RCC 7860 (cell line): Measurements from ENCODE around the gene WDR37.
"Not testable (repeated sequence)": the region's sequence is repeated elsewhere in the genome, so short reads cannot be mapped to it uniquely, and the experiment has no call there.

Experiments used
- DNase-seq: peaks from one replicate; pipeline ENCODE4 v3.0.0-alpha.2; 2015; ENCODE audit warnings: low spot score
- FAIRE-seq: peaks from 2 replicates; lab custom pipeline; 2012; peaks lifted over from hg19 to GRCh38; lab: Jason Lieb, UNC

Gene WDR37

DNA sequence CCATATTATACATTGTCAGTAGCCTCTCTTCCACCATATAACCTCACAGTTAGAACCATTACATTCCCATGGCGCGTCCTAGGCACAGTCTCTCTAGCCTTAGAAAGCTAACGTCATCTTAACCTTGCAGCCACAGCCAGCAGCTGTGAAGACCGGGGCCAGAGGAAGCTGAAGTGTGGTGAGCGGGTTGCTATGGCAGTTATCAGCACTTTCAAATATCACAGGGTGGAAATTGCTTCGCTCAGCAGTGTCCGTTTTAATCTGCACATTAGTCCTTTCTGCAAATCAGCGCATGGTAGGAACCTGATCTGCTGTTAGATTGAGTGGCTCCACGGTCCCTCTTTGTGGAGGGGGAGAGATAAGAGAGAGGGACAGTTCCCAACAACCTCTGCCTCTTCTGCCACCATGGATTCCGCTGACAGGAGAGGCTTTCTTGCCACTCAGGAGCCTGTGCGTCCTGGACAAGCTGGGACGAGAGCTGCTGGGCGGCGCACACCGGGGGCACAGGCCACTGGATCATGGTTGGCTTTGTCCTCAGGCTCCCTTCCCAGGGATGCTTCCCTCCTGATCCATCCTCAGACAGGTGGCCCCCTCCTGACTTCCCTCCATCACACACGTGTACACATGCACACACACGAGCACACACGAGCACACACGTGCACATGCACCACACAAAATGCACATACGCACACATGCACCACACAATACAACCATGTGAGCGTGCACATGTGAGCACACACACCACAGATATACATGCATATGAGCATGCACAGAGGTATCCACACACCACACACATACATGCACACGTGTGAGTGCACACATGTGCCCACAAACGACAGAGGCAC lies 93.8 kb downstream of the WDR37 start:
- no peak for FAIRE-seq
- DNase-seq = no peak

- FAIRE-seq (no peak), DNase-seq (no peak)
Observed at GRCh38 chr10:1150638-1150955, 94.4 kb downstream of the WDR37 start.

- DNase-seq (peak; percentile 96), FAIRE-seq (peak; percentile 97)
Observed at GRCh38 chr10:1151076-1152033, 95.2 kb downstream of the WDR37 start.

DNA sequence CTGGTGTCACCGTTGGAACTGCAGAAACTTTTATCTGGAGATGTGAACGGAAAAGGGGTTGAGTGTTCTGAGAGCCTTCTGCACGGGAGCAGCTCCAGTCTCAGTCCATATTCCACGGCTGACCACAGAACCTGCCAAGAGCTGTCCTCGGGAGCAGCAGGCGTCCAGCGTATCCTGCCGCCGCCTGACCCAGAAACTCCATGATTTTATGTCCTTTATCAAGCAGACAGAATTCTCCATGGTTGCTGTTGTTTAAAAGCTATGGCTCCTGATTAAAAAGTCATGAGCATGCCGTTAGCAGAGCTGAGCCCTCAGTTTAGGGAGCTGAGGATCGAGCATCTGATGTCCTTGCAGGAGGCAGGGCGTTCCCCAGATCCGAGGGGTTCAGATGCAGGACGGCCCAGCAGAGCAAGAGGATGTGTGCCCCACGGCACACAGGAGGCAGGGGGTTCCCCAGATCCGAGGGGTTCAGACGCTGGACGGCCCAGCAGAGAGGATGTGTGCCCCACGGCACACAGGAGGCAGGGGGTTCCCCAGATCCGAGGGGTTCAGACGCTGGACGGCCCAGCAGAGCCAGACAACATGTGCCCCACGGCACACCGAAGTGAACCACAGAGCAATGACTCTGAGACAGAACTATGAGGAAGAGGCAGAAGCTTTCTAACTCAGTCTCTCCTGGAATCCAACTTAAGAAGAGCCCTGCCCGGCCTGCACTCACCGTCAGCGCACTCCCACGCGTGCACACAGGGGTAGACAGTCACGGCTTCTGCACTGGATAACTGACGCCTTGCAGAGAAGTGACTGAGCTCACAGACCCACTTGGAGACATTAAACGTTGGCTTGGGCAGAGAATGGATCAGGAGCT lies 96.4 kb downstream of the WDR37 start:
- DNase-seq (no peak), FAIRE-seq (no peak)

- DNase-seq = no peak
- FAIRE-seq = no peak
Observed at GRCh38 chr10:1153251-1153763, 97.1 kb downstream of the WDR37 start.

DNA sequence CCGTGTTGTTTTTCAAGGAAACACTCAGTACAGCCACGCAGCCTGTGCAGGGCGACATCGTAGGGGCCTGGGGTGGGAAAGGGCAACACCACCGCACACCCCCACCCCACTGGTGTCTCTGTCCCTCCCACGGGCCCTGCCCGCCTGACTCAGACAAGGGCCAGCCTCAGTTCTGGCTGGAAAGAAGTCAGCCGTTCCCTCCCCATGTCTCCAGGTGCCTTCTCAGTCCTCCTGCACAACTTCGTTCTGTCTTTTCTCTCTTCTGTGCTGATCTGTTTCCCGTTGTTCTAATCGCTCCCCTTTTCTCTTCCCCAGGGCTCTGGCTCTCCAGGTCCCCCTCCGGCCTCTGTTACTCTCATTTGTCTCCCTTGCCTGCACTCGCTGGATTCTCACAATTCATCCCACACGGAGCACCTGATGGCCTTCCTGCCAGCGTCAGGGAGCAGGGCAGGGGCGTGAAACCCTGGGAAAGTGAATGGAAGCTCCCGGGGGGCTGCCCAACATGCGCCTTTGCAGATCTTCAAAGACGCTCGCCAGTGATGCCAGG lies 97.7 kb downstream of the WDR37 start:
- no peak for DNase-seq
- no peak for FAIRE-seq

DNA sequence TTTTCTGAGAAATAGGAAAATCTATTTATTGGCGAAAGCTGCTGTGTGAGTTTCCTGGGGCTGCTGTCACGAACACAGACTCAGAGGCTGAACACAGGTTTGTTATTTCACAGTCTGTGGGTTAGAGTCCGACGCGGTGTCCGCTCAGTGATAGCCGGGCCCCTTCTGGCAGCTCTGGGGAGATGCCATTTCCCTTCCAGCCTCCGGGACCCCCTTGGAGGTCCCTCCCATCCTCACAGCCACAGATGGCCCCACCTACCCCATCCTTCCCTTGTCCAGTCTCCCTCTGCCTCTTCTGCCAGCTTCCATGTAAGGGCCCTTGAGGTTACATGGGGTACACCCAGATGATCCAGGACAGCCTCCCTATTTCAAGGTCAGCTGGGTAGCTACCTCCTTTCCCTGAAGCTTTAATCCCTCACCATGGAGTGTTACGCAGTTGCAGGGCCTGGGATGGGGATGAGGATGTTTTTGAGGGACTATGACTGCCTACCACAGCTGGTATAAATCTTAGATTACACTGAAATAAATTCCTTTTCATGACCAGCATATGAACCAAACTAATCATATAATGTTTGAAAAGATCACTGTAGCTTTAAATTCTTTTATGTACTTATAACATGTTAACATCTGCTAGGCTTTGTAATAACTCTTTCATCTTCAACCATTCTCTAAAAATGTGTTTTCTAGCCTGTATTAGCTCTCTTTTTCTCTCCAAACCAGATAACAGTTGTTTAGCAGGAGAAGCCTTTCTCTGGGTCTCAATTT lies 98.5 kb downstream of the WDR37 start:
- FAIRE-seq (no peak), DNase-seq (no peak)

- FAIRE-seq (no peak), DNase-seq (no peak)
Observed at GRCh38 chr10:1155791-1156615, 99.8 kb downstream of the WDR37 start.

GRCh38 chr10:1156616-1156886 lies 100.4 kb downstream of the WDR37 start:
- FAIRE-seq = no peak
- no peak for DNase-seq

GRCh38 chr10:1156921-1157614 lies 100.9 kb downstream of the WDR37 start:
- FAIRE-seq (no peak), DNase-seq (no peak)

DNA sequence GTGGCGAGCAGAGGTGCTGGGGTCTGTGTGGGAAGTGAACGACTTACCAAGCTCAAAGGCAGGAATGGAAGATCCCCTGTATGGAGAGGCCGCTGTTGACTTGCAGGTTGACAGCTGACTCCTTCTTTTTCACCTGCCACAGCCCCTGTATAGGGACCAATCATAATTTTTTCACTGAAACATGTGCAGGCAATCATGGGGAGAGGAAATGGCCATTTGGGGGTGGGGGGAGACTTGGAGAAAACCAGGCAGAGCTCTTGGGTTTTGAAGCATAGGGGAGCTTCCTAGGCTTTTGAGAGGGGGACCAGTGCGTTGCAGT lies 101.4 kb downstream of the WDR37 start:
- FAIRE-seq (no peak), DNase-seq (no peak)

DNA sequence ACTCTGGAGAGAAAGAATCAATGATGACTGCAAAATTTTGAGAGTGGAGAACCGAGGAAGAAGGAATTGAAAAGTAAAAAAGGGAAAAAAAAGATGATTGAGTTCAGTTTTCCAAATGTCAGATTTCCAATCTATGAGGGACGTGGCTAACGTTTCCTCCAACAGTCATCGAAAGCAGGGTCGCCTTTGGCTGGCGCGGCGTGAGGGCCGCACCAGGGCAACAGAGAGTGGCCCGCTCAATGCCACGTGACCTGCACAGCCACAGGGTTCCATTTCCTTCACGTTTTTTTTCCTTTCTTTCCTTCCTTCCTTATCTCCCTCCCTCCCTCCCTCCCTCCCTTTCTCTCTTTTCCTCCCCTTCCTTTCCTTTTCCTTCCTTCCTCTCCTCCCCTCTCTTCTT lies 101.9 kb downstream of the WDR37 start:
- no peak for DNase-seq
- FAIRE-seq = no peak

DNA sequence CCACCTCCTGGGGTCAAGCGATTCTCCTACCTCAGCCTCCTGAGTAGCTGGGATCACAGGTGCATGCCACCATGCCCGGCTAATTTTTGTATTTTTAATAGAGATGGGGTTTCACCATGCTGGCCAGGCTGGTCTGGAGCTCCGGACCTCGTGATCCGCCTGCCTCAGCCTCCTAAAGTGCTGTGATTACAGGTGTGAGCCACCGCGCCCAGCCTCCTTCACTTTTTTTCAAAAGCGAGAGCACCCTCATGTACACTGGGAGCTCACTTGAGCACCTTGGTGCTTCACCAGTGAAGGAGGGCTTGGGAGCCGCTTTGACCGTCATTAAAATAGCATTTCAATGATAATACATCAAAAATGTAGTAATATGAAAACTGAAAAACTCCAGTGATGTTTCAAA lies 102.4 kb downstream of the WDR37 start:
- not testable (repeated sequence) for DNase-seq, FAIRE-seq

DNA sequence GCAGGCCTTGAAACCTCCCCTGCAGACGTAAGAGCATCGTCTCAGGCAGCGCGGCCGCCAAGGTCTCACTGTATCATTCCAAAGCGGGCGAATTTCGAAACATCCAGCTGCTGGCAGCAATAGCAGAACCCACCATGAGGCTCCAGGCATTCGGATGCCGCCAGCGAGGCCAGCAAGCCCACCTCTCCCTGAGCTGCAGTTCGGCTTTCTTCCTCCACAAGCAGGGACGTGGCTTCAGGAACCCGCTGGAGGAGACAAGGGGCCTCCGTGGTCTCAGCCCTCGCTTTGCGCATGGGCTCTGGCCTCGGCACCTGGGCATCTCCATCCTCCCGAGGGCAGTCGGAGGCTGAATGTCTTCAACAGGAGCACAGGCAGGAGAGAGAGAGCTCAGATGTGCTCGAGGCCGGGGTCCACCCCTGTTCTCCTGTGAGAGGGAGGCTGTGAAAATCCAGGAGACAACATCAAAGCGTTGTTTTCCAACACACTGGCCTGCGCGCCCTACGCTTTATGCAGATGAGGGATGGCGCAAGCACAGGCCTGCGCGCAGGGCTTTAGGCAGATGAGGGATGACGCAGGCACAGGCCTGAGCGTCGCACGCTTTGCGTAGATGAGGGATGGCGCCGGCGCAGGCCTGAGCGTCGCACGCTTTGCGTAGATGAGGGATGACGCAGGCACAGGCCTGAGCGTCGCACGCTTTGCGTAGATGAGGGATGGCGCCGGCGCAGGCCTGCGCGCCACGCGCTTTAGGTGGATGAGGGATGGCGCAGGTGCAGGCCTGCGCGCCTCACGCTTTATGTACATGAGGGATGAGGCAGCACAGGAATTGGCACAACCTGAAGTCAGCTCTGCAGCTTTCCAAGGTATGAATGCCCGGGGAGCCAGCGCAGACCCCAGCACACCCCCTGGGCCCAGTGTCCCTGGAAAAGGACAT lies 103.2 kb downstream of the WDR37 start:
- no peak for FAIRE-seq

GRCh38 chr10:1160561-1161314 lies 104.6 kb downstream of the WDR37 start:
- FAIRE-seq = no peak
- no peak for DNase-seq

More for the DNA sequence above, 103.2 kb downstream of the WDR37 start:
- no peak for DNase-seq

GRCh38 chr10:1161315-1161673 lies 105.1 kb downstream of the WDR37 start:
- not testable (repeated sequence) for FAIRE-seq, DNase-seq
